Measurements from ENCODE around the gene TPCN2.

GRCh38 chr11:69113646-69114340, 65.1 kb downstream of the TPCN2 start:
- no peak for TF ChIP-seq SIN3A (IDR thresholded peaks at IDR 0.05; ENCODE audit: borderline replicate concordance, insufficient read depth, low read length)
- TF ChIP-seq POLR2AphosphoS5 (IDR thresholded peaks at IDR 0.05; ENCODE audit: low read depth, low read length), result no peak
- no peak for TF ChIP-seq REST (IDR thresholded peaks at IDR 0.05; ENCODE audit: insufficient read depth in 1 of 2, low read depth in 2 of 2, low read length in 2 of 2)
- TF ChIP-seq TAF1 (IDR thresholded peaks at IDR 0.05; ENCODE audit: borderline replicate concordance, insufficient read depth, low read length), result no peak

Data from PFSK-1 (cell line).